GM12801 (cell line): ENCODE results near the gene TTYH2.

Experiments
- TF ChIP-seq, protein P1 (sequence below): IDR thresholded peaks from one replicate; pipeline ENCODE4 v1.5.1; 2011; ENCODE audit warnings: control low read depth; ENCODE audit not compliant: insufficient read length; ENCODE audit errors: extremely low read depth

TTYH2 gene

DNA sequence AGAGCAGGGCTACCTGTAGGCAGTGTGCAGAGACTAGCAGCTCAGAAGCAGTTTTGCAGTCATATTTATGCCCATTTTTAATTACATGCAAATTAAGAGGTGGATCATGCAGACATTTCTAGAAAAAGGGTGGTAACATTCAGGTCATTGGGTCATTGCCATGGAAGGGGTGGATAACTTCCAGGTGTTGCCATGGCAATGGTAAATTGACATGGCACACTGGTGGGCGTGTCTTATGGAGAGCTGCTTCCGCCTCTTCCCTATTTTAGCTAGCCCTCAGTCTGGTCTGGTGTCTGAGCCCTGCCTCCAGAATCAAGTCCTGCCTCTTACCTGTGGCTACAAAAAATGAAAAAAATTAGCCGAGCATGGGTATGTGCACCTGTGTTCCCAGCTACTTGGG is 57.9 kb downstream of the TTYH2 start:
- TF ChIP-seq, protein P1, sequence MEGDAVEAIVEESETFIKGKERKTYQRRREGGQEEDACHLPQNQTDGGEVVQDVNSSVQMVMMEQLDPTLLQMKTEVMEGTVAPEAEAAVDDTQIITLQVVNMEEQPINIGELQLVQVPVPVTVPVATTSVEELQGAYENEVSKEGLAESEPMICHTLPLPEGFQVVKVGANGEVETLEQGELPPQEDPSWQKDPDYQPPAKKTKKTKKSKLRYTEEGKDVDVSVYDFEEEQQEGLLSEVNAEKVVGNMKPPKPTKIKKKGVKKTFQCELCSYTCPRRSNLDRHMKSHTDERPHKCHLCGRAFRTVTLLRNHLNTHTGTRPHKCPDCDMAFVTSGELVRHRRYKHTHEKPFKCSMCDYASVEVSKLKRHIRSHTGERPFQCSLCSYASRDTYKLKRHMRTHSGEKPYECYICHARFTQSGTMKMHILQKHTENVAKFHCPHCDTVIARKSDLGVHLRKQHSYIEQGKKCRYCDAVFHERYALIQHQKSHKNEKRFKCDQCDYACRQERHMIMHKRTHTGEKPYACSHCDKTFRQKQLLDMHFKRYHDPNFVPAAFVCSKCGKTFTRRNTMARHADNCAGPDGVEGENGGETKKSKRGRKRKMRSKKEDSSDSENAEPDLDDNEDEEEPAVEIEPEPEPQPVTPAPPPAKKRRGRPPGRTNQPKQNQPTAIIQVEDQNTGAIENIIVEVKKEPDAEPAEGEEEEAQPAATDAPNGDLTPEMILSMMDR = no peak

DNA sequence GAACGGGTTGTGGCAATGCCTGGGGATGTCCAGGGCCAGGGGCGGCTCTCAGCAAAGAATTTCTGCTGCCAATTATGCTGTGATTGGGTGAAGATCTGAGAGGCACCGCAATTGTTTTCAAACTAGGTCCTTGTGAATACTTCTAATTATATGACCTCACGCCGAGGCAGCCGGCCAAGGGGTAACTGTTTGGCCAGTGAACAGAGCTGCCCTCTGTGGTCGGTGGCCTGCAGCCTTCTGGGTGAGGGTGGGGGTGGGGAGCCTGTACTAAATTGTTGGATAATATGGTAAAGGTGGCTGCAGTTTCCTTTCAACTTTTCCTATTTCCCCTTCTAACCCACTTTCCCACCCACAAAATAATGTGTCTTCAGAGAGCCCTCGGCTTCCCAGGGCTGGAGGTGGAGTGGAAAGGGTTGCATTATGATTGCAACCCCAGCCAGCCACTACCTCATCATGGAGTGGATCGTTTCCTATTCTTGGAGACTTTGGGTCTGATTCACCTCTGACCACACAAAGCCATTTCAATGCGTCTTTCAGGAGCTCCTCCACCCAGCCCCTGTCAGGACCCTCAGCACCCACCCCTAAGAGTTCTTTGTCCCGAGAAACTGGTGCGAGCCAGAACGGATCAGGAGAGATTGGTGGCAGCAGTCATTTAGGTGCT is 58.7 kb downstream of the TTYH2 start:
- TF ChIP-seq, protein P1 = no peak

DNA sequence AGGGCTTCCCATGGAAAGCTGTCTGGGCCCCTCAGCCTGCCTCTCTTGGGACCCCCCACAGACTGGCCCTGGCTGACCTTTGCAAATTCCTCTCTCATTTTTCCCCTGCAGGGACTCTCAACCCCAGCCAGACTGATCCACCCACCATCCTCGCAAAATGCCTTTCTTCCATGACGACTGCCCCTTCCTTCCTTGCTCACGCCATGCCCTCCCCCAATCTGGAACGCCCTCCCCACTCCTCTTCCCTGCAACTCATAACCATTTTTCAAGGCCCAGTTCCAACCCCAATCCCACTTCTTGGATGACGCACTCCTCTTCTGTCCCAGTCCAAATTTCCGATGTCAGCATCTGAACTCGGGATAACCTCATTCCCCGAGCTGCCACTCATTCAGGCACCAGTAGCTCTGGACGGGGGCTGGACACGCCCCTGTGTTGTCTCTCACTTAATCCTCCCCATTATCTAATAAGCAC is 59.4 kb downstream of the TTYH2 start:
- TF ChIP-seq, protein P1 = no peak

DNA sequence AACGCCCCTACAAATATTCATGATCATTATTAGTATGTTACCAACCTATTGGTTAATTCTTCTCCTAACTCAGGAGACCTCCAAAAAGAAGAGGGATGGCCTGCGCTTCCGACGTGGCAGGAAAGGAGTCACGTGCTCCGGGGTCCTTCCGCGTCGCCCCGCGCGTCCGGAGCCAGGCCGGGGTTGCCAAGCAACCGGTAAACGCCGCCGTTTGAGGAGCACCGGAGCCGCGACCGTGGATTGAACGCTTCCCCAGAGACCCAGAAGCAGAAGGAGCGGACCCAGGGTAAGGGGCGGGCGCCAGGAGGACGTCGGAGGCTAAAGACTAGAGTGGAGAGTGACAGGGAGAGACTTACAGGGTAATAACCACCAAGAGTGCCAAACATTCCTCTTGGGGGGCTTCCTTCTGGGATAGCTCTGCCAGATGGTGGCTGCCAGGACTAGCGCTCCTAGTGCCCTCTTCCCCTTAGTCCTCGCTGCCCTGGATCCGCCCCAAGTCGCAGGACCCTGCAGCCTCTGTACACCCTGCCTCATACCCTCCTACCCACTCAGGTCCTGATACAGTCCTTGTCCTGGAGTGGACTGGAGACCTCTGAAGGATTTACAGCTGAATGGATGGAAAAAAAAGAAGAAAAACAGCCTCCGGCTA is 60.8 kb downstream of the TTYH2 start, which contains the start of gene DNAI2:
DNAI2 (plus strand) TSS at position 175 of the 649 bp plus-strand sequence. CDS start 7,584 bp downstream, outside the sequence.
- TF ChIP-seq, protein P1 = no peak

DNA sequence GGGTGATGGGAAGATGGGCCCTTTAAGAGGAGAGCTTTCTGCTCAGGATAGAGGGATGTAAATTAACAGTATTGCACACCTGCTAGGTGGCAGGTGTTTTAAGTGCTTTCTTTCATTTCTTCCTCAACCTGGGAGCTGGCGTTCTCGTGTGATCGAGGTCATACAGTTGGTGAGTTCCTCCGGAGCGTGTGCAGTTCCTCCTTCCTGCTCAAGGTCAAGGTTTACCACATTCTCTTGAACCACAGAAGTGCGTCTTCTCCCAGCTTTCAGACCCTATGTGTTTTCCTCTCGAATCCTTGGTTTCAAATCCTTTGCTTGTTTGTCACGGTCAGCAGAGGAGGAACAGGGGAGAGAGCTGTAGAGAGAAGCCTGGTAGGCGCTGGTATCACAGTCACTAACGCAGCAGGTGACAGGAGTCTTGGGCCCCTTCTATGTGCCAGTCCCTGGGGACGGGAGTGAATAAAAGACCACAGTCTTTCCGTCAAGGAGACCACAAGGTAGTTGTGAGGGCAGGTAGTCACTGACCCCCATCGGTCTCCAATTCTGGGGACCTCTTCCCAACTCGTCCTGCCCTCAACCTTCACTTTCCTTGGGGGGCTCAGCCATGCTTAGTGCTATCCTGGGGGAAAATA is 61.5 kb downstream of the TTYH2 start:
- TF ChIP-seq, protein P1 = no peak

DNA sequence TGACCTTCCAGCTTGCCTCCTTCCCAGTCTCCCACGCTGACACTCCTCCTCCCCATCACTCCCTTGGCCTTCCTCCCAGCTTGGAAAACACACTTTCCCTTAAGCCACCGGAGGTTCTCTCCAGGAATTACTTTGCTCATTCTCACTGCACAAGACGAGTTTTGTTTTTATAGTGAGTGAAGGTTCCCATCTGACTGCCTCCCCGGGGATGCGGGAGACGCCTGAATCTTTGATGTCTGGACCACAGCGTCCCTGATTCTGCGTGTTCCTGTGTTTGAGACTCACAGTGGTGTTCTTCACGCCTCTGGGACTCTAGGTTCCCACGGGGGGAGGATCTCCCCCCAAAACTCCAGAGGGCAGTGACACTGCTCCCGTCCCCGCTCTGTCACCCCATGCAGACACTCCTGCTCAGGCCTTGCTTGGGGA is 62.7 kb downstream of the TTYH2 start:
- TF ChIP-seq, protein P1 = no peak

DNA sequence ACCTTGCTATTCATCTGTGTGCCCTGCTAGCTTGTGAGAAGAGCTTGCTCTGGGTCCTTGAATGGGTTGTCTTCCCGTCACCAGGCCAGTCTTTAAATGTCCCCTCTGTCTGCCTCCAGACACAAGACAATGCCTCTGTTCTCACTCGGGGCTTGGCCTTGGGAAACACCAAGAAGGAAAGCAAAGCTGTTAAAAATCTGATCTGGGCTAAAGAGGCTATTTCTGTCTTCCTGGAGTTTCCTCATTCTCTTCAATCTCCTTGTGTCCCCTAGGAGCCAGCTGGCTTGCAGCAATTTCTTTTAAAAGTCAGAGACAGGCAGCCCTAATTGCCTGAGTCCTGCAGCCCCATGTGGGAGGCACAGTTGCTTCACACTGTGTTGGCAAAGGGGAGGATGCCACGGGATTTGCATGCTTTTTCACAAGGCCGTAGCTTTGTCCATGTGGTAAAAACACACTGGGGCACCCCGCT is 63.2 kb downstream of the TTYH2 start:
- TF ChIP-seq, protein P1 = no peak
